Prostate gland (tissue), 2 donors: ENCODE measurements around the gene UST.

Source experiments
- CTCF ChIP-seq, 4 experiments: fragments of 200-600 bp in 2 of 4; fragments of 450-650 bp in 2 of 4; sonication (generic) in 2 of 4; IDR thresholded peaks; 1 replicate in 3 of 4; 2 replicates in 1 of 4; pipeline ENCODE4 v1.5.1; 2016 to 2019; ENCODE audit warnings: antibody characterized with exemption in 4 of 4, mild to moderate bottlenecking in 2 of 4, moderate library complexity in 2 of 4
- POLR2A ChIP-seq: fragments of 450-650 bp; IDR thresholded peaks from one replicate; pipeline ENCODE4 v1.6.1; 2016; ENCODE audit warnings: antibody characterized with exemption, mild to moderate bottlenecking
- POLR2AphosphoS5 ChIP-seq: sonication (generic); formaldehyde crosslinking; IDR thresholded peaks from one replicate; pipeline ENCODE4 v1.6.1; 2017; ENCODE audit warnings: antibody characterized with exemption

- no peak for TF ChIP-seq POLR2AphosphoS5
- no peak for TF ChIP-seq CTCF (IDR thresholded peaks at IDR 0.05)
- TF ChIP-seq POLR2A = no peak
Measured at GRCh38 chr6:148969603-148970061, 222.8 kb downstream of the UST start.
